H1 (cell line): ENCODE results near the gene LONP2. TPM values are rescaled to one million over a fixed set of nuclear protein-coding genes. Genes with fewer than 3 reads are reported as not detected.

Source experiments
- CTCF ChIA-PET: fragments of 300-600 bp; sonication (Branson Sonifier 250); formaldehyde crosslinking; loops from one replicate; lab custom pipeline; 2021; ENCODE audit not compliant: partially characterized antibody; lab: Charles Lee
- POLR2A ChIA-PET: fragments of 300-600 bp; sonication (Branson Sonifier 250); formaldehyde crosslinking; loops from one replicate; lab custom pipeline; 2021; ENCODE audit warnings: inconsistent platforms; ENCODE audit not compliant: partially characterized antibody; lab: Charles Lee
- DNase-seq, 2 experiments: peaks; one replicate each; pipeline versions ENCODE4 v3.0.0 to v3.0.0-alpha.2; 2010 to 2022; ENCODE audit warnings: low spot score in 2 of 2, low read depth in 1 of 2, mixed read lengths in 1 of 2
- FAIRE-seq: peaks from 2 replicates; lab custom pipeline; 2011; peaks lifted over from hg19 to GRCh38; lab: Jason Lieb, UNC
- H2AFZ ChIP-seq: 2 replicates; pipeline ENCODE4 v1.8.1; 2012; ENCODE audit warnings: low read length, inconsistent platforms
- H2AK5ac ChIP-seq: 2 replicates; pipeline ENCODE4 v1.6.1; 2013; ENCODE audit warnings: low read depth, low read length
- H2BK120ac ChIP-seq: replicated peaks from 2 replicates; pipeline ENCODE3; 2013; ENCODE audit warnings: low read depth, low read length, inconsistent platforms
- H2BK12ac ChIP-seq: 2 replicates; pipeline ENCODE4 v1.6.1; 2013; ENCODE audit warnings: low read depth, low read length
- H2BK15ac ChIP-seq: 2 replicates; pipeline ENCODE4 v1.6.1; 2013; ENCODE audit warnings: low read length
- H2BK20ac ChIP-seq: 2 replicates; pipeline ENCODE4 v1.6.1; 2013; ENCODE audit warnings: low read length
- H2BK5ac ChIP-seq: 2 replicates; pipeline ENCODE4 v1.6.1; 2013; ENCODE audit warnings: low read depth, low read length
- H3K14ac ChIP-seq: 2 replicates; pipeline ENCODE4 v1.6.1; 2013; ENCODE audit warnings: inconsistent platforms; ENCODE audit not compliant: insufficient read length
- H3K18ac ChIP-seq: 2 replicates; pipeline ENCODE4 v1.6.1; 2013; ENCODE audit warnings: low read length; ENCODE audit errors: extremely low read depth
- H3K23ac ChIP-seq: 2 replicates; pipeline ENCODE4 v1.6.1; 2013; ENCODE audit warnings: inconsistent platforms; ENCODE audit not compliant: insufficient read length
- H3K23me2 ChIP-seq: 2 replicates; pipeline ENCODE4 v1.6.1; 2013; ENCODE audit warnings: low read depth, low read length
- H3K27ac ChIP-seq: 2 replicates; pipeline ENCODE4 v1.6.1; 2011; ENCODE audit warnings: low read depth, low read length, inconsistent platforms
- H3K27me3 ChIP-seq, 4 experiments: replicated peaks in 1 of 4; 1 replicate in 1 of 4; 2 replicates in 3 of 4; pipeline versions ENCODE4 v1.6.1 to v1.8.1; 2011 to 2013; ENCODE audit warnings: low read length in 3 of 4, mild to moderate bottlenecking in 3 of 4, inconsistent platforms in 2 of 4, mixed read lengths in 2 of 4, moderate library complexity in 1 of 4; ENCODE audit not compliant: control insufficient read depth in 3 of 4, insufficient read depth in 3 of 4; ENCODE audit errors: extremely low read depth in 1 of 4
- H3K36me3 ChIP-seq, 4 experiments: 2 replicates each; pipeline versions ENCODE4 v1.6.1 to v1.8.1; 2011 to 2013; ENCODE audit warnings: mild to moderate bottlenecking in 4 of 4, low read length in 3 of 4, moderate library complexity in 2 of 4, control low read depth in 1 of 4, inconsistent platforms in 1 of 4; ENCODE audit not compliant: insufficient read depth in 4 of 4, control insufficient read depth in 2 of 4
- H3K4ac ChIP-seq: replicated peaks from 2 replicates; pipeline ENCODE3; 2013; ENCODE audit warnings: low read length, low read depth, mixed read lengths, inconsistent platforms; ENCODE audit not compliant: insufficient read length
- H3K4me1 ChIP-seq, 4 experiments: replicated peaks in 1 of 4; 1 replicate in 1 of 4; 2 replicates in 3 of 4; pipeline versions ENCODE4 v1.6.1 to v1.8.1; 2011 to 2013; ENCODE audit warnings: low read length in 3 of 4, inconsistent platforms in 2 of 4, mixed read lengths in 1 of 4; ENCODE audit not compliant: insufficient read depth in 4 of 4, control insufficient read depth in 3 of 4
- H3K4me2 ChIP-seq, 2 experiments: 2 replicates each; pipeline versions ENCODE4 v1.6.1 to v1.8.1; 2011 to 2013; ENCODE audit warnings: low read depth in 2 of 2, low read length in 2 of 2, control low read depth in 1 of 2, inconsistent platforms in 1 of 2, mild to moderate bottlenecking in 1 of 2; ENCODE audit not compliant: insufficient read depth in 1 of 2
- H3K4me3 ChIP-seq, 4 experiments: fragments of 200-600, 300-600 bp in 1 of 4; sonication (generic), shearing (Covaris generic), sonication (Bioruptor Twin) in 1 of 4; 2 replicates each; pipeline versions ENCODE4 v1.5.1 to v1.8.1; 2011 to 2016; ENCODE audit warnings: low read length in 4 of 4, low read depth in 3 of 4, control low read depth in 2 of 4, inconsistent platforms in 2 of 4, mild to moderate bottlenecking in 2 of 4, mixed read lengths in 1 of 4, moderate library complexity in 1 of 4; ENCODE audit not compliant: insufficient read depth in 2 of 4; ENCODE audit errors: extremely low read depth in 1 of 4
- H3K56ac ChIP-seq: replicated peaks from 2 replicates; pipeline ENCODE3; 2013; ENCODE audit warnings: low read depth, mild to moderate bottlenecking, mixed read lengths, low read length, inconsistent platforms; ENCODE audit not compliant: insufficient read length
- H3K79me1 ChIP-seq: 2 replicates; pipeline ENCODE4 v1.6.1; 2013; ENCODE audit warnings: low read depth, low read length, control low read depth
- H3K79me2 ChIP-seq, 2 experiments: 2 replicates each; pipeline versions ENCODE4 v1.6.1 to v1.8.1; 2012 to 2013; ENCODE audit warnings: low read length in 2 of 2, mild to moderate bottlenecking in 2 of 2, inconsistent platforms in 1 of 2; ENCODE audit not compliant: insufficient read depth in 2 of 2, control insufficient read depth in 1 of 2
- H3K9ac ChIP-seq, 4 experiments: replicated peaks in 1 of 4; 1 replicate in 1 of 4; 2 replicates in 3 of 4; pipeline versions ENCODE4 v1.6.1 to v1.8.1; 2011 to 2013; ENCODE audit warnings: low read depth in 3 of 4, low read length in 3 of 4, control low read depth in 2 of 4, mild to moderate bottlenecking in 2 of 4, moderate library complexity in 2 of 4, inconsistent platforms in 1 of 4; ENCODE audit errors: extremely low read depth in 1 of 4
- H3K9me3 ChIP-seq, 2 experiments: 2 replicates each; pipeline versions ENCODE4 v1.6.1 to v1.8.1; 2012 to 2013; ENCODE audit warnings: mild to moderate bottlenecking in 2 of 2, moderate library complexity in 2 of 2, control low read depth in 1 of 2, inconsistent platforms in 1 of 2, low read depth in 1 of 2, low read length in 1 of 2, mixed read lengths in 1 of 2; ENCODE audit not compliant: insufficient read depth in 2 of 2
- H4K20me1 ChIP-seq, 2 experiments: replicated peaks in 1 of 2; 2 replicates each; pipeline versions ENCODE3 to v1.8.1; 2011 to 2013; ENCODE audit warnings: inconsistent platforms in 2 of 2, low read length in 2 of 2, mild to moderate bottlenecking in 1 of 2; ENCODE audit not compliant: insufficient read depth in 2 of 2, control insufficient read depth in 1 of 2
- H4K5ac ChIP-seq: 2 replicates; pipeline ENCODE4 v1.6.1; 2013; ENCODE audit warnings: low read length, low read depth, mixed read lengths, inconsistent platforms; ENCODE audit not compliant: insufficient read length
- H4K8ac ChIP-seq: 2 replicates; pipeline ENCODE4 v1.8.0; 2013; ENCODE audit warnings: mild to moderate bottlenecking, moderate library complexity, low read length, inconsistent platforms; ENCODE audit not compliant: insufficient read depth; ENCODE audit errors: extremely low read depth
- H4K91ac ChIP-seq: replicated peaks from 2 replicates; pipeline ENCODE3; 2013; ENCODE audit warnings: low read length, mixed read lengths, inconsistent platforms; ENCODE audit not compliant: insufficient read length
- ASH2L ChIP-seq: fragments of 200-600, 300-600 bp; sonication (generic); IDR thresholded peaks from one replicate; pipeline ENCODE4 v1.7.1; 2017; ENCODE audit warnings: low read length
- CBX8 ChIP-seq: fragments of 300-800, 300-1000 bp; sonication (generic); IDR thresholded peaks from 2 replicates; pipeline ENCODE4 v1.7.1; 2016; ENCODE audit warnings: low read depth, low read length, borderline replicate concordance
- CHD2 ChIP-seq: IDR thresholded peaks from 2 replicates; pipeline ENCODE4 v1.6.1; 2012; ENCODE audit warnings: low read length, improper control_type of control experiment
- CREB1 ChIP-seq: IDR thresholded peaks from 2 replicates; pipeline ENCODE4 v1.6.1; 2012; ENCODE audit warnings: inconsistent platforms
- EZH2 ChIP-seq: fragments of 200-600 bp; sonication (generic); IDR thresholded peaks from 2 replicates; pipeline ENCODE4 v1.7.1; 2012; ENCODE audit warnings: low read depth, mild to moderate bottlenecking, moderate library complexity, low read length, inconsistent platforms; ENCODE audit not compliant: severe bottlenecking
- RAD21 ChIP-seq, 2 experiments: IDR thresholded peaks in 1 of 2; conservative IDR thresholded peaks in 1 of 2; 2 replicates each; pipeline ENCODE4 v1.6.1; 2011; ENCODE audit warnings: low read depth in 2 of 2, low read length in 2 of 2, improper control_type of control experiment in 1 of 2, inconsistent platforms in 1 of 2, mild to moderate bottlenecking in 1 of 2, moderate library complexity in 1 of 2
- RXRA ChIP-seq: IDR thresholded peaks from 2 replicates; pipeline ENCODE4 v1.6.1; 2011; ENCODE audit warnings: low read depth, mild to moderate bottlenecking, low read length, moderate library complexity; ENCODE audit not compliant: insufficient read depth
- SRF ChIP-seq: IDR thresholded peaks from 2 replicates; pipeline ENCODE4 v1.6.1; 2011; ENCODE audit warnings: mild to moderate bottlenecking, low read depth, low read length, moderate library complexity
- TAF7 ChIP-seq: optimal IDR thresholded peaks from 2 replicates; pipeline ENCODE3; 2011; ENCODE audit warnings: low read depth, mild to moderate bottlenecking, inconsistent platforms, low read length, moderate library complexity, borderline replicate concordance
- TEAD4 ChIP-seq: IDR thresholded peaks from 2 replicates; pipeline ENCODE4 v1.6.1; 2012; ENCODE audit warnings: low read depth, low read length, inconsistent platforms, mixed read lengths
- WGBS, 2 experiments: shearing (Covaris generic) in 1 of 2; methylation state at CpG; one replicate each; pipeline versions ENCODE4 v1.1.6 to v1.1.7; 2013 to 2015; ENCODE audit warnings: low lambda C conversion rate in 2 of 2, mixed read lengths in 2 of 2, inconsistent platforms in 1 of 2, low coverage in 1 of 2, missing lambda C conversion rate in 1 of 2; ENCODE audit not compliant: insufficient replicate concordance in 2 of 2, insufficient coverage in 1 of 2, insufficient read length in 1 of 2; ENCODE audit errors: extremely low coverage in 1 of 2, missing lambda C conversion rate in 1 of 2; 5-methylcytosine and 5-hydroxymethylcytosine counted together
- polyA plus RNA-seq, 7 experiments: library from polyadenylated mRNA; depleted of rRNA in 3 of 7; stranded (reverse) in 5 of 7; unstranded in 2 of 7; fragments of >200 nt in 5 of 7; fragments of 200-250 nt in 2 of 7; gene quantifications; 1 replicate in 5 of 7; 2 replicates in 1 of 7; 4 replicates in 1 of 7; pipeline versions ENCODE4 v1.2.1 to v1.2.3, GENCODE V29; 2011 to 2013; ENCODE audit warnings: missing spikeins in 2 of 7, mixed read lengths in 2 of 7
- total RNA-seq: library from RNA; stranded (reverse); fragmentation: NEBNext Ultra II Directional; extraction: Animal tissue kit (Norgen Biotek cat#: 25700); gene quantifications from 2 replicates; pipeline ENCODE4 v1.2.1, GENCODE V29; 2021

LONP2 gene
- total and polyA plus RNA-seq, 2 of the 8 experiments (the other 6 are each of a cell fraction or from before 2014, with no cell fraction given) = 8.1 to 23.1 TPM

DNA sequence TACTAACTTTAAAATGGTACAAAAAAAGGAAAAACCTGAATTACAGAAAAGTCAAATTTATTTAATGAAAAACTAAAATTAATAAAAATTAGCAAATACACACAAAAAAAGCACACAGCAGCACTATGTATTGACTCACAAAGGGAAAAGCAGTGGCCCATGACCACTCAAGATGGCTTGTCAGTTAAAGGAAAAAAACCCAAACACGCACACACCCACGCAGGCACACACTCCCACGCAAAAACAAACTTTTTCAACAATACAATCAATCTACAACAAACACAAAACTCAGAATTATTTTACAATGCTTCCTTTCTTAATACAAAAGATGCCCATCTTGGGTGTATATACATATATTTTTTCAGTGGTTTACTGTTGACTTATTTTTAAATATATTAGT, 116.9 kb downstream of the LONP2 start:
- Histone ChIP-seq H3K9ac (no peak overlapping the region), H3K4me3 (no peak overlapping the region), H3K18ac (no peak overlapping the region), H3K4ac (no peak overlapping the region), H4K20me1 (peaks cover 10 to 23% of the 10 kb centered on the region in 2 experiments), H3K4me1 (peaks cover 2 to 11% (median 6%) of the 10 kb centered on the region in 4 experiments; a peak in 3 of 7 replicates), H3K56ac (no peak overlapping the region), H4K91ac (no peak overlapping the region), H3K4me2 (no peak overlapping the region), H2BK15ac (no peak overlapping the region), H3K27ac (no peak overlapping the region), H4K8ac (no peak overlapping the region; the same call in 1 of the 2 replicates), H3K14ac (no peak overlapping the region), H3K9me3 (no peaks in the 10 kb centered on the region), H3K36me3 (peaks cover 0 to 13% (median 1%) of the 10 kb centered on the region in 4 experiments; a peak in 3 of 8 replicates), H3K79me1 (peaks cover 15% of the 10 kb centered on the region), H2BK5ac (no peak overlapping the region), H2BK12ac (no peak overlapping the region), H4K5ac (no peak overlapping the region), H3K79me2 (peaks cover 36 to 92% of the 10 kb centered on the region in 2 experiments), H2BK20ac (no peak overlapping the region), H3K23me2 (peaks cover 3% of the 10 kb centered on the region; the same call in 1 of the 2 replicates), H2BK120ac (no peak overlapping the region), H3K23ac (no peak overlapping the region), H2AFZ (no peak overlapping the region), H2AK5ac (no peak overlapping the region), H3K27me3 (no peaks in the 10 kb centered on the region)
- TF ChIP-seq SRF (no peak), TEAD4 (no peak), CHD2 (no peak), TAF7 (no peak), RAD21 (IDR thresholded peaks at IDR 0.05 in 1 of 2, conservative IDR thresholded peaks at IDR 0.05 in 1 of 2; ENCODE audit: low read depth in 2 of 2, low read length in 2 of 2) (no peak), RXRA (no peak), EZH2 (no peak), CBX8 (no peak), CREB1 (no peak), ASH2L (no peak)
- no peak for DNase-seq
- no peak for FAIRE-seq
- ChIA-PET POLR2A (interaction anchor here (1.1 to 1.8 kb wide), 3 partner anchors 9 to 19 kb away, joined by 3 to 8 read pairs (median 4); no protein-coding TSS in a partner anchor), CTCF (interaction anchor here (0.7 to 2.3 kb wide), 2 partner anchors 165 to 196 kb away, joined by 3 to 12 read pairs; no protein-coding TSS in a partner anchor)
- 89 to 100% methylated on average over 1 to 3 of the region's 3 CpGs for WGBS, 2 experiments
